ENCODE measurements around the gene KLF6. TPM values are rescaled to one million over a fixed set of nuclear protein-coding genes. Genes with fewer than 3 reads are reported as not detected.

The KLF6 gene
- total RNA-seq, 1 experiment from 2014 or later = 27.9 TPM

DNA sequence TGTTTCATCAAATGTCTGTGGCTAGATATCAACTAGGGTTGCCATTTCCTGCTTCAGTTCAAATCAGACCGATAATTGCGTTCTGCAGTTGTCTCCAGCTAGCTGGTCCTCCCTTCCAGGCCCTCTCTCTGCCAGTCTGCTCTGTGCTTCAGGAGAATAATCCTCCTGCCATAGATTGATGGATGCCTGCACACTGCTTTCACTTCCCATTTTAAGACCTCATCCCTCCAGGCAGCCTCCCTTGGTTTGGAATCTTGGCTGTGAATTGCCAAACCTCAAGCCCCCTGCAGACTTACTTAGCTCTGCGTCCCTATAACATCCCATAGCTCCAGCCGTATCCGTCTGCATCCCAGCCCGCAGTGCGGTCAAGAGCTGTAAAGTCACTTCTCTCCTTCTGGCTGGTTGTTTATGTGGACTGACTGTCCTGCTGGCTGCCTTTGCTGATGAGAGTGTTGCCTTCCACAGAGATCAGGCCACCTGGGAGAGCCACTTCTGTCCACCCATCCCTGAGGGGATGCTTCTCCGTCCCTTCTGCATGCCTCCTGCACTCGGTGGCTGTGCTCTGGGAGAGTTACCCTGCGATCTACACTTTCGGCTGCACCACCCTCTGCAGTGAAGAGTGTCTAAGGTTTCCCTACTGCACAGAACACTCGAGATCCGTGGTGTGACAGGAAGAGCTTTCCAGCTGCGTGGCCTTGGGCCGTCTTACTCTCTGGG is 22.4 kb upstream of the KLF6 start:
- Mint-ChIP-seq H3K27me3 (ENCODE audit: low read depth) (no peaks in the 10 kb centered on the region), H3K27ac (no peak overlapping the region), H3K36me3 (no peaks in the 10 kb centered on the region), H3K4me1 (peaks cover 38% of the 10 kb centered on the region), H3K4me3 (no peak overlapping the region), H3K9me3 (no peaks in the 10 kb centered on the region)
- TF ChIP-seq TEAD1 (CRISPR knock-in tag; IDR thresholded peaks at IDR 0.05) (no peak), ZNF121 (CRISPR knock-in tag; IDR thresholded peaks at IDR 0.05) (no peak), ZBTB21 (CRISPR knock-in tag; IDR thresholded peaks at IDR 0.05; ENCODE audit: borderline replicate concordance) (no peak)
- TF ChIP-seq, protein P1, sequence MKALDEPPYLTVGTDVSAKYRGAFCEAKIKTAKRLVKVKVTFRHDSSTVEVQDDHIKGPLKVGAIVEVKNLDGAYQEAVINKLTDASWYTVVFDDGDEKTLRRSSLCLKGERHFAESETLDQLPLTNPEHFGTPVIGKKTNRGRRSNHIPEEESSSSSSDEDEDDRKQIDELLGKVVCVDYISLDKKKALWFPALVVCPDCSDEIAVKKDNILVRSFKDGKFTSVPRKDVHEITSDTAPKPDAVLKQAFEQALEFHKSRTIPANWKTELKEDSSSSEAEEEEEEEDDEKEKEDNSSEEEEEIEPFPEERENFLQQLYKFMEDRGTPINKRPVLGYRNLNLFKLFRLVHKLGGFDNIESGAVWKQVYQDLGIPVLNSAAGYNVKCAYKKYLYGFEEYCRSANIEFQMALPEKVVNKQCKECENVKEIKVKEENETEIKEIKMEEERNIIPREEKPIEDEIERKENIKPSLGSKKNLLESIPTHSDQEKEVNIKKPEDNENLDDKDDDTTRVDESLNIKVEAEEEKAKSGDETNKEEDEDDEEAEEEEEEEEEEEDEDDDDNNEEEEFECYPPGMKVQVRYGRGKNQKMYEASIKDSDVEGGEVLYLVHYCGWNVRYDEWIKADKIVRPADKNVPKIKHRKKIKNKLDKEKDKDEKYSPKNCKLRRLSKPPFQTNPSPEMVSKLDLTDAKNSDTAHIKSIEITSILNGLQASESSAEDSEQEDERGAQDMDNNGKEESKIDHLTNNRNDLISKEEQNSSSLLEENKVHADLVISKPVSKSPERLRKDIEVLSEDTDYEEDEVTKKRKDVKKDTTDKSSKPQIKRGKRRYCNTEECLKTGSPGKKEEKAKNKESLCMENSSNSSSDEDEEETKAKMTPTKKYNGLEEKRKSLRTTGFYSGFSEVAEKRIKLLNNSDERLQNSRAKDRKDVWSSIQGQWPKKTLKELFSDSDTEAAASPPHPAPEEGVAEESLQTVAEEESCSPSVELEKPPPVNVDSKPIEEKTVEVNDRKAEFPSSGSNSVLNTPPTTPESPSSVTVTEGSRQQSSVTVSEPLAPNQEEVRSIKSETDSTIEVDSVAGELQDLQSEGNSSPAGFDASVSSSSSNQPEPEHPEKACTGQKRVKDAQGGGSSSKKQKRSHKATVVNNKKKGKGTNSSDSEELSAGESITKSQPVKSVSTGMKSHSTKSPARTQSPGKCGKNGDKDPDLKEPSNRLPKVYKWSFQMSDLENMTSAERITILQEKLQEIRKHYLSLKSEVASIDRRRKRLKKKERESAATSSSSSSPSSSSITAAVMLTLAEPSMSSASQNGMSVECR (CRISPR knock-in tag; IDR thresholded peaks at IDR 0.05; ENCODE audit: borderline replicate concordance) = no peak
- TF ChIP-seq, protein P2, sequence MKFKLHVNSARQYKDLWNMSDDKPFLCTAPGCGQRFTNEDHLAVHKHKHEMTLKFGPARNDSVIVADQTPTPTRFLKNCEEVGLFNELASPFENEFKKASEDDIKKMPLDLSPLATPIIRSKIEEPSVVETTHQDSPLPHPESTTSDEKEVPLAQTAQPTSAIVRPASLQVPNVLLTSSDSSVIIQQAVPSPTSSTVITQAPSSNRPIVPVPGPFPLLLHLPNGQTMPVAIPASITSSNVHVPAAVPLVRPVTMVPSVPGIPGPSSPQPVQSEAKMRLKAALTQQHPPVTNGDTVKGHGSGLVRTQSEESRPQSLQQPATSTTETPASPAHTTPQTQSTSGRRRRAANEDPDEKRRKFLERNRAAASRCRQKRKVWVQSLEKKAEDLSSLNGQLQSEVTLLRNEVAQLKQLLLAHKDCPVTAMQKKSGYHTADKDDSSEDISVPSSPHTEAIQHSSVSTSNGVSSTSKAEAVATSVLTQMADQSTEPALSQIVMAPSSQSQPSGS (CRISPR knock-in tag; IDR thresholded peaks at IDR 0.05; ENCODE audit: borderline replicate concordance, low read depth) = no peak
- TF ChIP-seq, protein P3, sequence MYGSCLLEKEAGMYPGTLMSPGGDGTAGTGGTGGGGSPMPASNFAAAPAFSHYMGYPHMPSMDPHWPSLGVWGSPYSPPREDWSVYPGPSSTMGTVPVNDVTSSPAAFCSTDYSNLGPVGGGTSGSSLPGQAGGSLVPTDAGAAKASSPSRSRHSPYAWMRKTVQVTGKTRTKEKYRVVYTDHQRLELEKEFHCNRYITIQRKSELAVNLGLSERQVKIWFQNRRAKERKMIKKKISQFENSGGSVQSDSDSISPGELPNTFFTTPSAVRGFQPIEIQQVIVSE (CRISPR knock-in tag; IDR thresholded peaks at IDR 0.05; ENCODE audit: borderline replicate concordance) = no peak
- TF ChIP-seq, protein P4, sequence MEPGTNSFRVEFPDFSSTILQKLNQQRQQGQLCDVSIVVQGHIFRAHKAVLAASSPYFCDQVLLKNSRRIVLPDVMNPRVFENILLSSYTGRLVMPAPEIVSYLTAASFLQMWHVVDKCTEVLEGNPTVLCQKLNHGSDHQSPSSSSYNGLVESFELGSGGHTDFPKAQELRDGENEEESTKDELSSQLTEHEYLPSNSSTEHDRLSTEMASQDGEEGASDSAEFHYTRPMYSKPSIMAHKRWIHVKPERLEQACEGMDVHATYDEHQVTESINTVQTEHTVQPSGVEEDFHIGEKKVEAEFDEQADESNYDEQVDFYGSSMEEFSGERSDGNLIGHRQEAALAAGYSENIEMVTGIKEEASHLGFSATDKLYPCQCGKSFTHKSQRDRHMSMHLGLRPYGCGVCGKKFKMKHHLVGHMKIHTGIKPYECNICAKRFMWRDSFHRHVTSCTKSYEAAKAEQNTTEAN (CRISPR knock-in tag; IDR thresholded peaks at IDR 0.05) = no peak
- TF ChIP-seq, protein P5, sequence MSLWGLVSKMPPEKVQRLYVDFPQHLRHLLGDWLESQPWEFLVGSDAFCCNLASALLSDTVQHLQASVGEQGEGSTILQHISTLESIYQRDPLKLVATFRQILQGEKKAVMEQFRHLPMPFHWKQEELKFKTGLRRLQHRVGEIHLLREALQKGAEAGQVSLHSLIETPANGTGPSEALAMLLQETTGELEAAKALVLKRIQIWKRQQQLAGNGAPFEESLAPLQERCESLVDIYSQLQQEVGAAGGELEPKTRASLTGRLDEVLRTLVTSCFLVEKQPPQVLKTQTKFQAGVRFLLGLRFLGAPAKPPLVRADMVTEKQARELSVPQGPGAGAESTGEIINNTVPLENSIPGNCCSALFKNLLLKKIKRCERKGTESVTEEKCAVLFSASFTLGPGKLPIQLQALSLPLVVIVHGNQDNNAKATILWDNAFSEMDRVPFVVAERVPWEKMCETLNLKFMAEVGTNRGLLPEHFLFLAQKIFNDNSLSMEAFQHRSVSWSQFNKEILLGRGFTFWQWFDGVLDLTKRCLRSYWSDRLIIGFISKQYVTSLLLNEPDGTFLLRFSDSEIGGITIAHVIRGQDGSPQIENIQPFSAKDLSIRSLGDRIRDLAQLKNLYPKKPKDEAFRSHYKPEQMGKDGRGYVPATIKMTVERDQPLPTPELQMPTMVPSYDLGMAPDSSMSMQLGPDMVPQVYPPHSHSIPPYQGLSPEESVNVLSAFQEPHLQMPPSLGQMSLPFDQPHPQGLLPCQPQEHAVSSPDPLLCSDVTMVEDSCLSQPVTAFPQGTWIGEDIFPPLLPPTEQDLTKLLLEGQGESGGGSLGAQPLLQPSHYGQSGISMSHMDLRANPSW (CRISPR knock-in tag; conservative IDR thresholded peaks at IDR 0.05; ENCODE audit: low read depth) = no peak
- ChIA-PET CTCF (no interaction called here), POLR2A (interaction anchor here (1.6 kb wide), 1 partner anchor 21 kb away, joined by 6 read pairs; no protein-coding TSS in a partner anchor)
- peak; percentile 34 for ATAC-seq
- DNase-seq (ENCODE audit: low spot score) = no peak

DNA sequence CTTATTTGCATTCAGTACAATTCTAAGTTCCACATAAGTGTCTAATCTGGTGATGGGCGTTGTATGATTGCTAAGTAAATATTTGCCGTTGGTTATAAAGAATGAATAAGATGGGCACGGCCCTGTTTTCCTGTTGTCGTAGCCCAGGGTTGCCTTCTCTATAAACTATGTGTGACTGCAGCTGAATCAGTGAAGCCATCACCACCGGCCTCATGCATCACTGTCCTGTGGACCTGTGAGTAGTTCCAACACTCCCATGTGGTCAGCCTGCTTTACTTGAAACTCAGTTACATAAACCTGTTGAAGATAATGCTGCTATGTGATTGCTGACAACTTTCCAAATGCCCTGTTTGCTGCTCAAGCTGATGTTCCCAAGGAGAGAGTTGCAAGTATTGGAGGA is 21.6 kb upstream of the KLF6 start:
- POLR2A ChIA-PET = interaction anchor here (1.5 to 1.6 kb wide), 2 partner anchors 21 kb away, joined by 6 read pairs; partner anchors contain the start of gene KLF6
- TF ChIP-seq, protein P6, sequence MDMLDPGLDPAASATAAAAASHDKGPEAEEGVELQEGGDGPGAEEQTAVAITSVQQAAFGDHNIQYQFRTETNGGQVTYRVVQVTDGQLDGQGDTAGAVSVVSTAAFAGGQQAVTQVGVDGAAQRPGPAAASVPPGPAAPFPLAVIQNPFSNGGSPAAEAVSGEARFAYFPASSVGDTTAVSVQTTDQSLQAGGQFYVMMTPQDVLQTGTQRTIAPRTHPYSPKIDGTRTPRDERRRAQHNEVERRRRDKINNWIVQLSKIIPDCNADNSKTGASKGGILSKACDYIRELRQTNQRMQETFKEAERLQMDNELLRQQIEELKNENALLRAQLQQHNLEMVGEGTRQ (CRISPR knock-in tag; IDR thresholded peaks at IDR 0.05) = no peak
- no peak for TF ChIP-seq CREB1 (CRISPR knock-in tag; IDR thresholded peaks at IDR 0.05)
- TF ChIP-seq, protein P7, sequence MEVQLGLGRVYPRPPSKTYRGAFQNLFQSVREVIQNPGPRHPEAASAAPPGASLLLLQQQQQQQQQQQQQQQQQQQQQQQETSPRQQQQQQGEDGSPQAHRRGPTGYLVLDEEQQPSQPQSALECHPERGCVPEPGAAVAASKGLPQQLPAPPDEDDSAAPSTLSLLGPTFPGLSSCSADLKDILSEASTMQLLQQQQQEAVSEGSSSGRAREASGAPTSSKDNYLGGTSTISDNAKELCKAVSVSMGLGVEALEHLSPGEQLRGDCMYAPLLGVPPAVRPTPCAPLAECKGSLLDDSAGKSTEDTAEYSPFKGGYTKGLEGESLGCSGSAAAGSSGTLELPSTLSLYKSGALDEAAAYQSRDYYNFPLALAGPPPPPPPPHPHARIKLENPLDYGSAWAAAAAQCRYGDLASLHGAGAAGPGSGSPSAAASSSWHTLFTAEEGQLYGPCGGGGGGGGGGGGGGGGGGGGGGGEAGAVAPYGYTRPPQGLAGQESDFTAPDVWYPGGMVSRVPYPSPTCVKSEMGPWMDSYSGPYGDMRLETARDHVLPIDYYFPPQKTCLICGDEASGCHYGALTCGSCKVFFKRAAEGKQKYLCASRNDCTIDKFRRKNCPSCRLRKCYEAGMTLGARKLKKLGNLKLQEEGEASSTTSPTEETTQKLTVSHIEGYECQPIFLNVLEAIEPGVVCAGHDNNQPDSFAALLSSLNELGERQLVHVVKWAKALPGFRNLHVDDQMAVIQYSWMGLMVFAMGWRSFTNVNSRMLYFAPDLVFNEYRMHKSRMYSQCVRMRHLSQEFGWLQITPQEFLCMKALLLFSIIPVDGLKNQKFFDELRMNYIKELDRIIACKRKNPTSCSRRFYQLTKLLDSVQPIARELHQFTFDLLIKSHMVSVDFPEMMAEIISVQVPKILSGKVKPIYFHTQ (CRISPR knock-in tag; IDR thresholded peaks at IDR 0.05) = no peak
- no peak for TF ChIP-seq JAZF1 (CRISPR knock-in tag; IDR thresholded peaks at IDR 0.05)
- TF ChIP-seq, protein P8, sequence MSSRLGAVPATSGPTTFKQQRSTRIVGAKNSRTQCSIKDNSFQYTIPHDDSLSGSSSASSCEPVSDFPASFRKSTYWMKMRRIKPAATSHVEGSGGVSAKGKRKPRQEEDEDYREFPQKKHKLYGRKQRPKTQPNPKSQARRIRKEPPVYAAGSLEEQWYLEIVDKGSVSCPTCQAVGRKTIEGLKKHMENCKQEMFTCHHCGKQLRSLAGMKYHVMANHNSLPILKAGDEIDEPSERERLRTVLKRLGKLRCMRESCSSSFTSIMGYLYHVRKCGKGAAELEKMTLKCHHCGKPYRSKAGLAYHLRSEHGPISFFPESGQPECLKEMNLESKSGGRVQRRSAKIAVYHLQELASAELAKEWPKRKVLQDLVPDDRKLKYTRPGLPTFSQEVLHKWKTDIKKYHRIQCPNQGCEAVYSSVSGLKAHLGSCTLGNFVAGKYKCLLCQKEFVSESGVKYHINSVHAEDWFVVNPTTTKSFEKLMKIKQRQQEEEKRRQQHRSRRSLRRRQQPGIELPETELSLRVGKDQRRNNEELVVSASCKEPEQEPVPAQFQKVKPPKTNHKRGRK (CRISPR knock-in tag; IDR thresholded peaks at IDR 0.05; ENCODE audit: borderline replicate concordance) = no peak
- no peak for TF ChIP-seq EMX1 (CRISPR knock-in tag; IDR thresholded peaks at IDR 0.05)
- no peak for TF ChIP-seq ZNF232 (CRISPR knock-in tag; IDR thresholded peaks at IDR 0.05)

More for the DNA sequence above, 21.6 kb upstream of the KLF6 start:
- Mint-ChIP-seq H3K27me3 (ENCODE audit: low read depth) (no peaks in the 10 kb centered on the region), H3K27ac (no peak overlapping the region), H3K4me1 (peaks cover 38% of the 10 kb centered on the region), H3K9me3 (no peaks in the 10 kb centered on the region), H3K36me3 (no peaks in the 10 kb centered on the region), H3K4me3 (no peak overlapping the region)
- DNase-seq (ENCODE audit: low spot score) (no peak), ATAC-seq (no peak)
- CTCF ChIA-PET = no interaction called here
